Measurements from ENCODE around the gene PUM2.

DNA sequence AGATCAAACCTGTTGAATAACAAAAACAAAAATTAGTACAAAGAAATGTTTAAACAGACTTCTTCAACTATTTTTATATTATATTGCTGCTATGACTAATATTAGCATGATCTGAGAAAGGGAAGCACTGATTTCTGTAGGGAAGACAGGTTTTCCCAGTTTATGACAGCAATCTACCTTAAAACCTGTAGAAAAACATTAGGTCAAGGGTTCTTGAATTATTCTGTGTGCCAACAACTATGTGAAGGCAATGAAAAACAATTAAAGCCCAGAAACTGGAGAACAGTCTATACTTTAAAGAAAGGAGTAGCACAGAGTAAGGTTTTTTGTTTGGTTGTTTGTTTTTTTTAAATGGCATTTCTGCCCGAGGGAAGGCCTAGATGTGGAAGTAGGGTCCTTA lies 23.3 kb downstream of the PUM2 start:
- TF ChIP-seq YY1 (IDR thresholded peaks at IDR 0.05; ENCODE audit: insufficient read depth, insufficient read length) (no peak), ZNF274 (IDR thresholded peaks at IDR 0.05; ENCODE audit: low read depth, low read length) (no peak)
